Umbilical cord (tissue), 2 donors: Measurements from ENCODE around the gene A2ML1. TPM values are rescaled to one million over a fixed set of nuclear protein-coding genes. Genes with fewer than 3 reads are reported as not detected.
"Not testable (repeated sequence)": the region's sequence is repeated elsewhere in the genome, so short reads cannot be mapped to it uniquely, and the experiment has no call there.

Source experiments
- DNase-seq: peaks from one replicate; pipeline ENCODE4 v3.0.0-alpha.2; 2015; ENCODE audit warnings: low spot score
- total RNA-seq: library from RNA; depleted of rRNA; stranded (reverse); fragments of >200 nt; gene quantifications from one replicate; pipeline ENCODE4 v1.2.3, GENCODE V29; 2014; ENCODE audit warnings: low replicate concordance; ENCODE audit not compliant: insufficient read depth

Gene A2ML1
- total RNA-seq, result 21.2 TPM

GRCh38 chr12:8822298-8822697 is at the start of gene A2ML1:
TSS of gene A2ML1 (plus strand) at chr12:8822621. CDS start at chr12:8822652, 31 bp downstream.
- peak; percentile 26 for DNase-seq

DNA sequence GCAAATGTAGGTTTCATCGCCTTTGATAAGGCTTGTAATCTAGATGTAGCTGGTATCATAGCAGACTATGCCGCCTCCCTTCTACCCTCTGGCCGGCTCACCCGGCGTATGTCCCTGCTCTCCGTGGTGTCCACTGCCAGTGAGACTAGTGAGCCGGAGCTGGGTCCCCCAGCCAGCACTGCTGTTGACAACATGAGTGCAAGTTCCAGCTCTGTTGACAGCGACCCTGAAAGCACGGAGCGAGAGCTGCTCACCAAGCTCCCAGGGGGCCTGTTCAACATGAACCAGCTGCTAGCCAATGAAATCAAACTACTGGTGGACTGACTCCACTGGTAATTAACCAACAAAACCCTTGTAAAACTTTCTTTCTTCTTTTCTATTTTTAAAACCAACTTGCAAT is 49.0 kb upstream of the A2ML1 start:
- DNase-seq, result no peak

- DNase-seq, result no peak
Observed at GRCh38 chr12:8779281-8779680, 43.1 kb upstream of the A2ML1 start.

DNA sequence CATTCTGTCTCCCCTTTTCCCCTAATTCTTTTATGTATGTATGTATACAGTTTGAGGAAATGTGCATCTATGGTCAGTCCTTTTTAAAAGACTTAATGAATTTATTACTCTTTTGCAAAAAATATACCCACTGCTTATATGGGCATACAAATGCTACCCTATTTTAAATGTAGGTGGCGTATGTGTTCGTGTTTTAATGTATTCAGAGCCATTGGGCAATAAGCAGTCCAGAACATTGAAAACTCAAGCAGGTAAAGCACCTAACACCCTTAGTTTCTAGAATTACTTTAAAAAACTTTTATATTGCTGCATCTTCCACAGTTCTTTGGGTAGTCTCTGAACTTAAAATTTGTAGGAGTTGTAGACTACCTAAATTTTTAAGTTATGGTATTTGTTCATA is 42.6 kb upstream of the A2ML1 start:
- no peak for DNase-seq

DNA sequence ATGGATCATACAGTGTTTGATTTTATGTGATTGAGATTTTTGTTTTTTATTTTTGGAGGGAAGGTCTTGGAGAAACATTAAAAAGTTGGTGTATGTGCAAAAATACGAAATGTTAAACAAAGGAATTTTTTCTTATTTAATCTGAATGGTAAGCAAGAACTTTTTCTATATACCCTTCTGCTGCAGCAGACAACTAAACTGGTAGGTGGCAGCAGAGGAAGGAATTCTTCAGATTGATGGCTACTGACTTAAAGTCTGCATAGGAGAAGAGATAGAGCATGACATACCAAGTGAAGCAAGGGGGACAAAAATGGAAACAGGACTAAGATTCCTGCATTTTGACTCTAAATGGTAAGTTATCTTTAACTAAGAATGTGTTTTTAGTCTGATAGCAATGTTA is 42.0 kb upstream of the A2ML1 start:
- DNase-seq, result peak; percentile 59

- DNase-seq, result no peak
Observed at GRCh38 chr12:8781381-8782127, 40.9 kb upstream of the A2ML1 start.

DNA sequence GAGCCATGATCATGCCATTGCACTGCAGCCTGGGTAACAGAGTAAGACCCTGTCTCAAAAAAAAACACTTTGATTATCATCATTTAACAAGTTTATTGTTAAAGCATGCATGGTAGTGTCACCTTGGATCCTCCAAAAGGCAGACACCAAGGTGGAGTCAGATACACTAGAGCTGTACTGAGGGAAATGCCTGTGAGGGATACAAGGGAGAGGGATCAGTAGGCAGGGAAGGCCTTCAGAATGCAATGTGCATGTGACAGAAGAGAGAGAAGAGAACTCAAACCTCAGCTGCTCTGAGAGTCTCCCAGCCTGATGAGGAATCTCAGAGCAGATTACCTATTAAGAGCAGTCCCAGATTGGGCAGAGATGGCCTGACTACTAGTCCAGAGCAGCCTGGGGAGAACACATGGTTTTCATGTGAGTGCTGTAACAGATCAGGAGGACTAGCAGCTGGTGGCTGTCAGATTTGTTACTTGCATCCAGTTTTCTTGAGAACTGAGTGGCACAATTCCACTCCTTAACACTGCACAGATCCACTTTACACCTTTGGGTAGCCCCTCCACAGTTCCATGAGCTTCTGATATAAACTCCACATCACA is 38.0 kb upstream of the A2ML1 start:
- DNase-seq, result no peak

GRCh38 chr12:8785499-8785898 is 36.9 kb upstream of the A2ML1 start:
- DNase-seq, result no peak

DNA sequence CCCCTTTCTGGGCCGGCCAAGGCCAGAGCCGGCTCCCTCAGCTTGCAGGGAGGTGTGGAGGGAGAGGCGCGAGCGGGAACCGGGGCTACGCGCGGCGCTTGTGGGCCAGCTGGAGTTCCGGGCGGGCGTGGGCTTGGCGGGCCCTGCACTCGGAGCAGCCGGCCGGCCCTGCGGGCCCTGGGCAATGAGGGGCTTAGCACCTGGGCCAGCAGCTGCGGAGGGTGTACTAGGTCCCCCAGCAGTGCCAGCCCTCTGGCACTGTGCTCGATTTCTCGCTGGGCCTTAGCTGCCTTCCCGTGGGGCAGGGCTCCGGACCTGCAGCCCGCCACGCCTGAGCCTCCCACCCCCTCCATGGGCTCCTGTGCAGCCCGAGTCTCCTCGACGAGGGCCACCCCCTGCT is 35.2 kb upstream of the A2ML1 start:
- not testable (repeated sequence) for DNase-seq

- not testable (repeated sequence) for DNase-seq
Observed at GRCh38 chr12:8788706-8789105, 33.7 kb upstream of the A2ML1 start.

DNA sequence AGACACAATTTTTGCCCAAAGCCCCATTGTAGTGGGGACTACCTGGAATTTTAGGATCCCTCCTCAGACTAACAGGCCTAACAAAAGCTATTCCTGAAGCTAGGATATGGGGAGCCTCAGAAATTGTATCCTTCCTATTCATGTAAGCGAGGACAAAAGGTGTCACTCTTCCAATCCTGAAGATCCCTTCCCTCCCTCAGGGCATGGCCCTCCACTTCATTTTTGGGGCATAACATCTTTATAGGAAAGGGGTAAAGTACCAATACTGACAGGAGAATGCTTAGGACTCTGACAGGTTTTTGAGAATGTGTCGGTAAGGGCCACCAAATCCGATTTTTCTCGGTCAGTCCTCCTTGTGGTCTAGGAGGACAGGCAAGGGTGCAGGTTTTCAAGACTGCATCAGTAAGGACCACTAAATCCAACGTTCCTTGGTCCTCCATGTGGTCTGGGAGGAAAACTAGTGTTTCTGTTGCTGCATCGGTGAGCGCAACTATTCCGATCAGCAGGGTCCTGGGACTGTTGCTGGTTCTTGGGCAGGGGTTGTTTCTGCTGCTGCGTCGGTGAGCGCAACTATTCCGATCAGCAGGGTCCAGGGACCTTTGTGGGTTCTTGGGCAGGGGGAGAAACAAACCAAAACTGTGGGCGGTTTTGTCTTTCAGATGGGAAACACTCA is 32.9 kb upstream of the A2ML1 start:
- DNase-seq, result not testable (repeated sequence)

- not testable (repeated sequence) for DNase-seq
Observed at GRCh38 chr12:8793226-8793625, 29.2 kb upstream of the A2ML1 start.

- DNase-seq, result not testable (repeated sequence)
Observed at GRCh38 chr12:8794611-8795010, 27.8 kb upstream of the A2ML1 start.

DNA sequence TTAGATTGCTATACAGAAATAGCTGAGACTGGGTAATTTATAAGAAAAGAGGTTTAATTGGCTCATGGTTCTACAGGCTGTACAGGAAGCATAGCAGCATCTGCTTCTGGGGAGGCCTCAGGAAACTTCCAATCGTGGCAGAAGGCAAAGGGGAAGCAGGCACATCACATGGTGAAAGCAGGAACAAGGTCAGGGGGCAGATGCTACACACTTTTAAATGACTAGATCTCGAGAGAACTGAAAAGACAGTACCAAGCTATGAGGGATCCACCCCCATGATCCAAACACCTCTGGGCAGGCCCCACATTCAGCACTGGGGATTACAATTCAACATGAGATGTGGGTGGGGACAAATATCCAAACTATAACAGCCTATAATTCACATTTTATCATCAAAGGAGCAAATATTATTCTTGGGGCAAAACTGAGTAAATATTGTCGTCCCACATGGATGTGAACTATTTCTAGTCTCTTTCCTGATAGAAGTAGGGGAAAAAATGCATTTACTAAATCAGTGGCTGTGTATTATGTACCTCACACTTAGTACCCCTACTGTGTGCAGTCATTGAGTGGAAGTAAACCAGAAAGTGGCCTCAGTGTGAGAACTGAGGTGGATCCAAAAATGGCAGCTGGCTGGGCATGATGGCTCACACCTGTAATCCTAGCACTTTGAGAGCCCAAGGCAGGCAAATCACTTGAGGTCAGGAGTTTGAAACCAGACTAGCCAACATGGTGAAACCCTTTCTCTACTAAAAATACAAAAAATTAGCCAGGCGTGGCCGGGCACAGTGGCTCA is 25.4 kb upstream of the A2ML1 start:
- DNase-seq, result no peak

GRCh38 chr12:8801213-8801612 is 21.2 kb upstream of the A2ML1 start:
- not testable (repeated sequence) for DNase-seq

GRCh38 chr12:8804833-8805232 is 17.6 kb upstream of the A2ML1 start:
- DNase-seq, result not testable (repeated sequence)

DNA sequence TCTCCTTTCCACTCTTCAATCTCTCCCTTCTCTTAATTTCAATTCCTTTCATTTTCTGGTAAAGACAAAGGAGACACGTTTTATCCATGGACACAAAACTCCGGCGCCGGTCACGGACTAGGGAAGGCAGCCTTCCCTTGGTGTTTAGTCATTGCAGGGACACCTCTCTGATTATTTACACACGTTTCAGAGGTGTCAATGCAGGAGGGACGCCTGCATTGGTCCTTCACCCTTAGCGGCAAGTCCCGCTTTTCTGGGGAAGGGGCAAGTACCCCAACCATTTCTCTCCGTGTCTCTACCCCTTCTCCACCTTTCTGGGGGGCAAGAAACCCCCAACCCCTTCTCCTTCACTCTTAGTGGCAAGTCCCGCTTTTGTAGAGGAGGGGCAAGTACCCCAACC is 16.9 kb upstream of the A2ML1 start:
- not testable (repeated sequence) for DNase-seq

GRCh38 chr12:8807084-8807483 is 15.3 kb upstream of the A2ML1 start:
- DNase-seq, result not testable (repeated sequence)

DNA sequence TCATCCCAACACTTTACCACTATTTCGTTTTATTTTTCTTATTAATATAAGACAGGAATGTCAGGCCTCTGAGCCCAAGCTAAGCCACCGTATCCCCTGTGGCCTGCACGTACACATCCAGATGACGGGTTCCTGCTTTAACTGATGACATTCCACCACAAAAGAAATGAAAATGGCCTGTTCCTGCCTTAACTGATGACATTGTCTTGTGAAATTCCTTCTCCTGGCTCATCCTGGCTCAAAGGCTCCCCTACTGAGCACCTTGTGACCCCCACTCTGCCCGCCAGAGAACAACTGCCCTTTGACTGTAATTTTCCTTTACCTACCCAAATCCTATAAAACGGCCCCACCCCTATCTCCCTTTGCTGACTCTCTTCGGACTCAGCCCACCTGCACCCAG is 12.3 kb upstream of the A2ML1 start:
- not testable (repeated sequence) for DNase-seq

DNA sequence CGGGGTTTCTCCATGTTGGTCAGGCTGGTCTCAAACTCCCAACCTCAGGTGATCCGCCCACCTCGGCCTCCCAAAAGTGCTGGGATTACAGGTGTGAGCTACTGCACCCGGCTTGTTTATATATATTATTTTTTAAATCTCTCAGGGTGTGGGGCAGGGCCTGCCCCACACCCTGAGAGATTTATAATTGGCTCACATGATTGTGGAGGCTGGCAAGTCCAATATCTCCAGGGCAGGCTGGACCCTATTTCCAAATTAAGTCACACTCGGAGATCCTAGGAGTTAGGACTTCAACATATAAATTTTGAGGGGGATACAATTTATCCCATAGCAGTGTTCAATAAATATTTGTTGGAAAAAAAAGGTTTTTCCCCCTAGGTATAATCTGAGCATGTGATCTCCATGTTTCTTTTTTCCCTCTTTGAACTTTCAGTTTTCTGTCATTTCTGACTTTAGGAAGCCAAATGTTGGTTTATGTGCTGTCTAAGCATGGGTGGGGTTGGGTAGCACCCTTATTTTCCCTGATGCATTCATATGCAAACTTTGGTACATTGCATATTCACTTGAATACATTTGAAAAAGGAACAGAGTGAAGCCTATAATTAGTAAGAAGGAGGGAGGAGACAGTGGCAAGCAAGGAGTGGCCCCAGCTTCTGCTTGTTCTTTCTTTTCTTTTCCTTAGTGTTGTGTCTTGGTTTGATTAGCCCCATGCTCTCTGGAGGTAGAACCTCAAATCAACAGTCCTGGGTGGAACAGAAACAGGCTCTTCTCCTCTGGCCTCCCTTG is 8.7 kb upstream of the A2ML1 start:
- no peak for DNase-seq

DNA sequence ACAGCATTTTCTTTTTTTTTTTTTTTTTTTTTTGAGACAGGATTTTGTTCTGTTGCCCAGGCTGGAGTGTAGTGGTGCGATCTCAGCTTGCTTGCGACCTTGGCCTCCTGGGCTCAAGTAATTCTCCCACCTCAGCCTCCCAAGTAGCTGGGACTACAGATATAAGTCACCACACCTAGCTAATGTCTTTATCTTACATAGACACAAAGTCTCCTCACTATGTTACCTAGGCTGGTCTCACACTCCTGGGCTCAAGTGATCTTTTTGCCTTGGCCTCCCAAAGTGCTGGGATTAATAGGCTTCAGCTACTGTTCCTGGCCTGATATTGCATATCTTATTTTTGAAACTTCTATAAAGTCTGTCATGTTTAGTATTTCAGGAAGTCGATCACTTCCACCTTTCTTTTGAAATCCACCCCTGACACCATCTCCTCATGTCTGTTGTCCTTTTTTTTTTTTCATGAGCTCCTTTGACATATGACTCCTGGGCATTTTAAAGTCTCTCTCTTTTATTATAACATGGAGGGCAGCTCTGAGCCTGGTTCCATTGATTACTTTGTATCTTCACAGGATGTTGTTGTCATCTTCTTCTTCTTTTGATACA is 5.9 kb upstream of the A2ML1 start:
- no peak for DNase-seq
